Heart left ventricle (tissue), 16 donors: ENCODE results near the gene AHCYL1. TPM values are rescaled to one million over a fixed set of nuclear protein-coding genes. Genes with fewer than 3 reads are reported as not detected.

ENCODE experiments used
- ATAC-seq, 4 donors: fragments of 200-7000 bp; cut with Tn5 transposase; one replicate each; pipeline ENCODE4 v1.9.1; 2020 to 2022; ENCODE audit warnings: moderate library complexity in 4 of 4, mild to moderate bottlenecking in 3 of 4, moderate number of reproducible peaks in 1 of 4
- DNase-seq, 5 donors: peaks; one replicate each; pipeline ENCODE4 v3.0.0-alpha.2; 2020
- H3K27ac ChIP-seq, 12 donors: fragments of 200-600 bp; sonication (generic) in 4 of 12; one replicate each; pipeline versions ENCODE4 v1.5.0 to v1.8.0; 2016 to 2022; ENCODE audit warnings: mild to moderate bottlenecking in 2 of 12
- H3K27me3 ChIP-seq, 9 donors: fragments of 200-600 bp; sonication (generic) in 2 of 9; one replicate each; pipeline versions ENCODE4 v1.5.1 to v1.8.0; 2016 to 2022; ENCODE audit warnings: mild to moderate bottlenecking in 3 of 9
- H3K36me3 ChIP-seq, 9 donors: fragments of 200-600 bp; sonication (generic) in 2 of 9; one replicate each; pipeline versions ENCODE4 v1.5.0 to v1.8.0; 2018 to 2022; ENCODE audit warnings: mild to moderate bottlenecking in 2 of 9
- H3K4me1 ChIP-seq, 12 donors: fragments of 200-600 bp; sonication (generic) in 4 of 12; one replicate each; pipeline versions ENCODE4 v1.5.0 to v1.8.0; 2016 to 2022; ENCODE audit warnings: mild to moderate bottlenecking in 3 of 12
- H3K4me3 ChIP-seq, 12 donors: fragments of 200-600 bp; sonication (generic) in 4 of 12; one replicate each; pipeline versions ENCODE4 v1.5.0 to v1.8.0; 2017 to 2022; ENCODE audit warnings: mild to moderate bottlenecking in 9 of 12, moderate library complexity in 4 of 12
- H3K9me3 ChIP-seq, 12 donors: fragments of 200-600 bp; sonication (generic) in 4 of 12; one replicate each; pipeline versions ENCODE4 v1.5.0 to v1.8.0; 2016 to 2022; ENCODE audit warnings: mild to moderate bottlenecking in 1 of 12
- POLR2A ChIP-seq, 2 donors: fragments of 450-650 bp; IDR thresholded peaks; one replicate each; pipeline ENCODE4 v1.6.1; 2017; ENCODE audit warnings: antibody characterized with exemption in 2 of 2, mild to moderate bottlenecking in 2 of 2, moderate library complexity in 2 of 2
- WGBS, 4 donors: extraction: QIAGEN DNeasy Blood & Tissue Kit in 2 of 4; methylation state at CpG; one replicate each; pipeline versions ENCODE4 v1.1.5 to v1.1.7; 2013 to 2018; 5-methylcytosine and 5-hydroxymethylcytosine counted together
- intact Hi-C, 10 donors: fragments of 100-400 bp; cut with DNase I; formaldehyde crosslinking; loops; one replicate each; pipeline versions ENCODE4 v1.11.1 to v1.14.2; 2022
- polyA plus RNA-seq, 2 donors: library from polyadenylated mRNA; stranded (reverse); fragments of 200-250 nt; gene quantifications; one replicate each; pipeline ENCODE4 v1.2.3, GENCODE V29; 2013
- total RNA-seq, 9 donors: library from RNA; depleted of rRNA in 2 of 9; stranded (reverse); fragments of >200 nt in 2 of 9; fragmentation: NEBNext Ultra II Directional in 3 of 9; extraction: Animal tissue kit (Norgen Biotek cat#: 25700) in 3 of 9; gene quantifications; one replicate each; pipeline versions ENCODE4 v1.1.0 to v1.2.4, GENCODE V29; 2016 to 2023
- TF ChIP-seq, protein P1 (sequence below), 12 donors: fragments of 200-600 bp; sonication (generic) in 4 of 12; IDR thresholded peaks; one replicate each; pipeline versions ENCODE4 v1.5.0 to v1.8.0; 2018 to 2022; ENCODE audit warnings: antibody characterized with exemption in 12 of 12, mild to moderate bottlenecking in 5 of 12
- donor health status: ischemic (EF 13 %, LVEDD 7.1; RV severe dilation, severe dysfunction).
- donor health status: healthy with polysubstance abuse.
- donor health status: DM: no; HTN: yes; CAD: no.
- donor health status: DM: no; HTN: no; CAD: no.
- donor health status: ischemic (EF 25% LVEDD 6.9; RV normal size, moderate dysfunction).
- donor health status: ischemic (EF 25% LVEDD 5.7; RV mildly dilated, moderate dysfunction).
- donor health status: healthy.
- donor health status: DM: yes; HTN: yes; CAD: no.
- donor health status: ischemic (EF 35%, LVEDD 5.7; RV mildly dilated, moderate dysfunction).
- donor health status: nonischemic (EF 11% LVEDD 7.7; RV severe dilation, severe dysfunction).
- donor health status: DM: yes; HTN: yes; CAD: no.
- donor health status: PGD.
- donor health status: ischemic (EF 29% LVEDD 5.4; RV normal size, mild dysfunction).
- donor health status: nonischemic (EF 23%, LVEDD 6.1; RV moderate dilation, normal function).

Gene AHCYL1
- total and polyA plus RNA-seq, 11 donors = 23.8 to 56.7 (median 42.1) TPM

- 50 to 64% (median 59%) methylated on average over 6 of the region's 6 CpGs for WGBS, 4 donors
- no peaks in the 10 kb centered on the region for H3K9me3 ChIP-seq
- H3K4me1 ChIP-seq = peaks cover 0 to 53% (median 29%) of the 10 kb centered on the region in 12 donors
- no peaks in the 10 kb centered on the region for H3K27me3 ChIP-seq
- no peaks in the 10 kb centered on the region for H3K36me3 ChIP-seq
- H3K27ac ChIP-seq = no peak overlapping the region
- TF ChIP-seq, protein P1, sequence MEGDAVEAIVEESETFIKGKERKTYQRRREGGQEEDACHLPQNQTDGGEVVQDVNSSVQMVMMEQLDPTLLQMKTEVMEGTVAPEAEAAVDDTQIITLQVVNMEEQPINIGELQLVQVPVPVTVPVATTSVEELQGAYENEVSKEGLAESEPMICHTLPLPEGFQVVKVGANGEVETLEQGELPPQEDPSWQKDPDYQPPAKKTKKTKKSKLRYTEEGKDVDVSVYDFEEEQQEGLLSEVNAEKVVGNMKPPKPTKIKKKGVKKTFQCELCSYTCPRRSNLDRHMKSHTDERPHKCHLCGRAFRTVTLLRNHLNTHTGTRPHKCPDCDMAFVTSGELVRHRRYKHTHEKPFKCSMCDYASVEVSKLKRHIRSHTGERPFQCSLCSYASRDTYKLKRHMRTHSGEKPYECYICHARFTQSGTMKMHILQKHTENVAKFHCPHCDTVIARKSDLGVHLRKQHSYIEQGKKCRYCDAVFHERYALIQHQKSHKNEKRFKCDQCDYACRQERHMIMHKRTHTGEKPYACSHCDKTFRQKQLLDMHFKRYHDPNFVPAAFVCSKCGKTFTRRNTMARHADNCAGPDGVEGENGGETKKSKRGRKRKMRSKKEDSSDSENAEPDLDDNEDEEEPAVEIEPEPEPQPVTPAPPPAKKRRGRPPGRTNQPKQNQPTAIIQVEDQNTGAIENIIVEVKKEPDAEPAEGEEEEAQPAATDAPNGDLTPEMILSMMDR (IDR thresholded peaks at IDR 0.05) = peak in 11 of 12 donors; percentile 33 to 68 (median 51)
- TF ChIP-seq POLR2A (IDR thresholded peaks at IDR 0.05) = no peak
- H3K4me3 ChIP-seq = no peak overlapping the region
- no peak for ATAC-seq
- DNase-seq = no peak
- intact Hi-C loops = loop anchor here (1.0 to 10.0 kb wide), 9 partner anchors 53 to 436 kb away; partner anchors contain the start of genes GNAI3 (in 6 of the 10) and CSF1 (in 5 of the 10)
These were observed 4.1 kb upstream of the AHCYL1 start for GRCh38 chr1:109980324-109981003.

DNA sequence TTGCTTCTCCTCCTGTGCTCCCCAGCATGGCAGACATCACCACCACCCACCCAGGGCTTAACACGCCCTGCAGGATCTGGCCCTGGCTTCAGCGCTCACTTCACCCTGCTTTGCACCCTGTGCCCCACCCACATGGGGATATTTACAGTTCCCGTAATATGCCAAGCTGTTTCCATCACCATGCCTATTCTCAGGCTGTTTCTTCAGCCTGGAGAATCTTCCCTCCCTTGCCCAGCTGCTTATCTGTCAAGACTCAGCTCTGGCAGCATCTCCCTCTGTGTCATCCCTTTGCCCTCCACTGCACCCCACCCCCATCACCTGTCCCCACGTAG, 3.6 kb upstream of the AHCYL1 start:
- no peak overlapping the region for H3K27ac ChIP-seq
- 73 to 82% (median 76%) methylated on average over 4 of the region's 4 CpGs for WGBS, 4 donors
- H3K4me1 ChIP-seq = peaks cover under 1 to 58% (median 34%) of the 10 kb centered on the region in 12 donors
- intact Hi-C loops = loop anchor here (5.0 to 10.0 kb wide), 8 partner anchors 54 to 436 kb away; partner anchors contain the start of genes GNAI3 (in 6 of the 10) and CSF1 (in 5 of the 10)
- H3K36me3 ChIP-seq = no peaks in the 10 kb centered on the region
- H3K9me3 ChIP-seq = no peaks in the 10 kb centered on the region
- H3K27me3 ChIP-seq = no peaks in the 10 kb centered on the region
- no peak overlapping the region for H3K4me3 ChIP-seq
- DNase-seq (no peak), ATAC-seq (no peak)
- TF ChIP-seq, protein P1 (IDR thresholded peaks at IDR 0.05) = no peak
- TF ChIP-seq POLR2A (IDR thresholded peaks at IDR 0.05) = no peak

DNA sequence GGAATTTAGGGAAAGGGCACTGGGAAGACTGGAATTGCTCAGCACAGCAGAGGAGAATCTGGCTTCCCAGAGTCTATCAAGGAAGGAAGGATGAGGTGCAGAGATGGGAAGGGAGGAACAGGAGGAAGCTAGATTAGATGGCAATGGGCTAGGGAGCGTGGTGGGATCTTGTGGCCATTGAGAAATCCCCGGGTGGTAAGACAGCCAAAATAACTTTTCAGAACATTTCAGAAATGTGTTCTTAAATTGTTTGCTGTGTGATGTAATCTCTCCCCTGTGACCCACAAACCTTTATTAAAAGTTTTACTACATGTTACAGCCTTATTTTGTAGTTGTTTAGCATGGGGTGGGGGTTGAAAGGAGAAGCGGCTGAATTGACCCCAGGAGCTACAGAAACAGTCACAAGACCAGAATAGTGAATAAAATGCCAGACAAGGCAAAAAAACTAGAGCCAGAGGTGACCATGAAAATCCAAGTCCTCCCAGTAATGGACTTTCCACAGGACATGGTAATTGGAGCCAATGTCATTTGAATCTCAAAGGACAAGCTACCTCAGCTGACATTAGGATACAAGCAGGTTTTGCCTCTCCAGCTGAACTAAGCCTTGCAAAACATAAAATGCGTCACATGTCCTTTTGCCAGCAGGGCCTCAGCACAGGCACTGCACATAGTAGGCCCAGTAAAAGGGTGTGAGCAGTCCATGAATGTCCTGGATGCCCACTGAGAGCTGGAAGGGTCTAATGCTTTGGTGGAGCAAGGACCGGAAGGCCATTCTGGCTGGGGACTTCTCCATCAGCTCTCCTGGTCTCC, 980 bp upstream of the AHCYL1 start:
- WGBS, 4 donors = 63 to 77% (median 69%) methylated on average over 5 of the region's 5 CpGs
- H3K9me3 ChIP-seq = no peaks in the 10 kb centered on the region
- no peak for ATAC-seq
- no peaks in the 10 kb centered on the region for H3K27me3 ChIP-seq
- peaks cover 0 to 5% (median 0%) of the 10 kb centered on the region in 9 donors for H3K36me3 ChIP-seq
- TF ChIP-seq, protein P1 (IDR thresholded peaks at IDR 0.05) = no peak
- TF ChIP-seq POLR2A (IDR thresholded peaks at IDR 0.05) = no peak
- peaks cover 9 to 66% (median 55%) of the 10 kb centered on the region in 12 donors for H3K4me1 ChIP-seq
- DNase-seq = no peak
- peak overlapping the region in 10 of 12 donors; percentile 54 to 99 (median 96) for H3K27ac ChIP-seq
- intact Hi-C loops = loop anchor here (1.0 to 10.0 kb wide), 12 partner anchors 56 to 439 kb away; partner anchors contain the start of genes GNAI3 (in 6 of the 10) and CSF1 (in 5 of the 10)
- H3K4me3 ChIP-seq = peak overlapping the region in 1 of 12 donors; percentile 95

DNA sequence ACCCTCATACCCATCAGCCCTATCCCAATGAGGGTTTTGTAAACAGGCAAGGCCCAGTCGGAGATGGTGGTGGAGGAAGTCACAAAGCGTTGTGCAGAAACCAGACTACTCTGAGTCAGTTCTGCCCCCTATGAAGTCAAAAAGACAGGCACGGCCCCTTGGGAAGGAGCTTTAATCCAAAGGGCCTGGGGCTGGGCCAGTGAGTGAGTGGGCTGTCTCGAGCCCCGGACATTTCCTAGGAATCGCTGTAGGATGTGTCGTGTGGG, 442 bp upstream of the AHCYL1 start:
- intact Hi-C loops = loop anchor here (1.0 to 10.0 kb wide), 10 partner anchors 57 to 439 kb away; partner anchors contain the start of genes GNAI3 (in 6 of the 10) and CSF1 (in 5 of the 10)
- 10 to 20% (median 11%) methylated on average over 1 to 7 of the region's 7 CpGs for WGBS, 4 donors
- DNase-seq = no peak

More for the DNA sequence above, 442 bp upstream of the AHCYL1 start:
- Histone ChIP-seq H3K27ac (peak overlapping the region in 10 of 12 donors; percentile 54 to 99 (median 96)), H3K4me1 (peaks cover 9 to 64% (median 53%) of the 10 kb centered on the region in 12 donors), H3K9me3 (no peaks in the 10 kb centered on the region), H3K27me3 (no peaks in the 10 kb centered on the region), H3K4me3 (peak overlapping the region in 8 of 12 donors; percentile 85 to 97 (median 93)), H3K36me3 (peaks cover 0 to 6% (median 0%) of the 10 kb centered on the region in 9 donors)
- peak; percentile 19 to 45 (median 29) for ATAC-seq
- TF ChIP-seq, protein P1 (IDR thresholded peaks at IDR 0.05) = no peak
- TF ChIP-seq POLR2A (IDR thresholded peaks at IDR 0.05) = no peak
